HepG2 (cell line): ENCODE results near the gene DDR2. TPM values are rescaled to one million over a fixed set of nuclear protein-coding genes. Genes with fewer than 3 reads are reported as not detected.

Experiments
- ATF3 ChIP-seq: sonication (generic); formaldehyde crosslinking; IDR thresholded peaks from 2 replicates; pipeline ENCODE4 v1.4.0; 2020; ENCODE audit warnings: missing genetic modification reagents
- FOSL1 ChIP-seq: sonication (generic); formaldehyde crosslinking; IDR thresholded peaks from 2 replicates; pipeline ENCODE4 v1.9.0; 2021; ENCODE audit warnings: missing genetic modification reagents, borderline replicate concordance
- FOXJ3 ChIP-seq: sonication (generic); formaldehyde crosslinking; IDR thresholded peaks from 2 replicates; pipeline ENCODE4 v1.4.0; 2020; ENCODE audit warnings: missing genetic modification reagents, mild to moderate bottlenecking, borderline replicate concordance
- FOXP1 ChIP-seq, 2 experiments: fragments of 450-650 bp in 1 of 2; IDR thresholded peaks; 2 replicates each; pipeline ENCODE4 v1.6.1; 2017 to 2018; ENCODE audit warnings: antibody characterized with exemption in 1 of 2
- HDAC2 ChIP-seq: sonication (generic); formaldehyde crosslinking; IDR thresholded peaks from 2 replicates; pipeline ENCODE4 v1.4.0; 2020; ENCODE audit warnings: missing genetic modification reagents
- HIVEP1 ChIP-seq: sonication (generic); formaldehyde crosslinking; IDR thresholded peaks from 2 replicates; pipeline ENCODE4 v1.4.0; 2020; ENCODE audit warnings: mild to moderate bottlenecking, missing genetic modification reagents
- HNF4G ChIP-seq, 2 experiments: sonication (generic) in 1 of 2; formaldehyde crosslinking in 1 of 2; IDR thresholded peaks; 2 replicates each; pipeline versions ENCODE4 v1.4.0 to v1.6.1; 2011 to 2020; ENCODE audit warnings: borderline replicate concordance in 2 of 2, low read depth in 2 of 2, mild to moderate bottlenecking in 2 of 2, low read length in 1 of 2, missing genetic modification reagents in 1 of 2, moderate library complexity in 1 of 2
- KLF16 ChIP-seq, 2 experiments: sonication (generic) in 1 of 2; formaldehyde crosslinking in 1 of 2; IDR thresholded peaks; 2 replicates each; pipeline versions ENCODE4 v1.6.1 to v1.8.0; 2016 to 2023; ENCODE audit warnings: missing genetic modification reagents in 2 of 2, missing compliant biosample characterization in 1 of 2
- MED1 ChIP-seq: sonication (generic); formaldehyde crosslinking; IDR thresholded peaks from 2 replicates; pipeline ENCODE4 v1.4.0; 2020; ENCODE audit warnings: missing genetic modification reagents
- MED13 ChIP-seq: sonication (generic); formaldehyde crosslinking; IDR thresholded peaks from 2 replicates; pipeline ENCODE4 v1.5.0; 2020; ENCODE audit warnings: missing genetic modification reagents
- NCOA2 ChIP-seq: sonication (generic); formaldehyde crosslinking; IDR thresholded peaks from 2 replicates; pipeline ENCODE4 v1.8.0; 2022; ENCODE audit warnings: inconsistent platforms
- NFE2L2 ChIP-seq: fragments of 150-350 bp; IDR thresholded peaks from 2 replicates; pipeline ENCODE4 v1.6.1; 2014; ENCODE audit warnings: low read length
- ONECUT2 ChIP-seq: sonication (generic); formaldehyde crosslinking; IDR thresholded peaks from 2 replicates; pipeline ENCODE4 v1.4.0; 2020; ENCODE audit warnings: missing genetic modification reagents
- PHF5A ChIP-seq: IDR thresholded peaks from one replicate; pipeline ENCODE4 v1.6.1; 2018; ENCODE audit warnings: low read depth, missing genetic modification reagents; ENCODE audit not compliant: unreplicated experiment
- SALL2 ChIP-seq: sonication (generic); formaldehyde crosslinking; IDR thresholded peaks from 2 replicates; pipeline ENCODE4 v1.8.1; 2023; ENCODE audit warnings: mild to moderate bottlenecking, missing genetic modification reagents, inconsistent platforms
- TAF15 ChIP-seq: fragments of 200-400 bp; formaldehyde crosslinking; IDR thresholded peaks from one replicate; pipeline ENCODE4 v1.6.1; 2018; ENCODE audit warnings: mild to moderate bottlenecking, low read depth, low read length; ENCODE audit not compliant: poor library complexity, severe bottlenecking
- TEF ChIP-seq: sonication (generic); formaldehyde crosslinking; IDR thresholded peaks from 2 replicates; pipeline ENCODE4 v1.5.0; 2020; ENCODE audit warnings: missing genetic modification reagents
- XRCC5 ChIP-seq: fragments of 200-400 bp; formaldehyde crosslinking; optimal IDR thresholded peaks from 2 replicates; pipeline ENCODE3; 2017; ENCODE audit warnings: mild to moderate bottlenecking, low read length
- ZFP91 ChIP-seq: sonication (generic); formaldehyde crosslinking; IDR thresholded peaks from 2 replicates; pipeline ENCODE4 v1.9.0; 2022; ENCODE audit warnings: missing genetic modification reagents, mild to moderate bottlenecking, borderline replicate concordance
- ZMYM4 ChIP-seq: sonication (generic); formaldehyde crosslinking; IDR thresholded peaks from 2 replicates; pipeline ENCODE4 v1.8.1; 2023; ENCODE audit warnings: mild to moderate bottlenecking, missing genetic modification reagents
- ZNF235 ChIP-seq: sonication (generic); formaldehyde crosslinking; IDR thresholded peaks from 2 replicates; pipeline ENCODE4 v1.8.1; 2023; ENCODE audit warnings: mild to moderate bottlenecking, missing genetic modification reagents, borderline replicate concordance
- ZNF326 ChIP-seq: sonication (generic); formaldehyde crosslinking; IDR thresholded peaks from 2 replicates; pipeline ENCODE4 v1.4.0; 2020; ENCODE audit warnings: missing genetic modification reagents, borderline replicate concordance
- ZNF614 ChIP-seq: IDR thresholded peaks from 2 replicates; pipeline ENCODE4 v1.6.1; 2018; ENCODE audit warnings: missing biosample characterization, missing genetic modification reagents, inconsistent platforms, borderline replicate concordance
- polyA plus RNA-seq, 8 experiments: library from polyadenylated mRNA; depleted of rRNA in 3 of 8; stranded (reverse) in 7 of 8; unstranded in 1 of 8; fragments of >200 nt; fragmentation: Illumina TruSeq in 4 of 8; extraction: Trizol in 4 of 8; gene quantifications; 2 replicates each; pipeline versions ENCODE4 v1.2.1 to v1.2.3, GENCODE V29; 2011 to 2016; ENCODE audit warnings: low read depth in 4 of 8, missing spikeins in 1 of 8, mixed read lengths in 1 of 8; ENCODE audit not compliant: insufficient read depth in 1 of 8
- total RNA-seq, 5 experiments: library from RNA; depleted of rRNA; stranded (reverse); fragments of >200 nt; fragmentation: Illumina TruSeq; extraction: Trizol; gene quantifications; 2 replicates each; pipeline ENCODE4 v1.2.3, GENCODE V29; 2016; ENCODE audit warnings: low read depth in 1 of 5
- TF ChIP-seq, protein P1 (sequence below): sonication (generic); formaldehyde crosslinking; IDR thresholded peaks from 2 replicates; pipeline ENCODE4 v1.4.0; 2020; ENCODE audit warnings: missing genetic modification reagents
- TF ChIP-seq, protein P2 (sequence below): IDR thresholded peaks from 2 replicates; pipeline ENCODE4 v1.6.1; 2012; ENCODE audit warnings: low read depth, low read length, improper control_type of control experiment

The DDR2 gene
- total and polyA plus RNA-seq, 2 of the 13 experiments (the other 11 are each of a cell fraction or from before 2014, with no cell fraction given), result 0.36 to 0.38 TPM

DNA sequence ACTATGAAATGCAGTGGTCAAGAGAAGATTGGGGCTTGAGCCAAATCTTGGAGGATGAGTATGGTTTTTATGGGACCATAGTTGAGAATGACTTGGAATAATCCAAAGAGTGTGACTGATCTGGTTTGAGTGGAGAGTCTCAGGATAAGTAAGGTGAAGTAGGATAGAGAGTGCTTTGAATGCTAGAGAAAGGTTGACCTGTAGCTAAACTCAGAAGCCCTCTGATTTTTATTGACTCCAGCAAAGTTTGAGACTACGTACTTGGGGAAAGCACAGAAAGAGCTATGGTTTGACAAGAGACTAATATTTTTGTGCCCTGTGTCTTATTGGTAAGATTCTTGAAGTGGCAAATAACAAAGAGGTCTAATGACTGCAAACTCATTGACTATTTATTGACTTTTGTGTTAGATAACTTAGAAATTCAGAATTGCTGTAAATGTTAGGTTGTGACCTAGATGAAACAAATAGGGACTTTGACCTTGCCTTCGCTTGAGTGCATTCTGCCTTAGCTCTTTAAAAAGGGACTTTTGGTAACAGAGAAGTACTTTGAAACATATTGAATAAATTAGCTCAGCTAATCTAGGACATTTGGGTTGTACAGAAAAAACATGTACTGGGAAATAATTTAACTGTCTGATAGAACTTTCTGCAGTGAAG, 35.6 kb upstream of the DDR2 start (continued):
- TF ChIP-seq ATF3 (CRISPR knock-in tag) (no peak), ZNF326 (CRISPR knock-in tag) (no peak), ONECUT2 (CRISPR knock-in tag) (peak; percentile 72; the same call in 1 of the 2 replicates), KLF16 (CRISPR knock-in tag; IDR thresholded peaks at IDR 0.05) (no peak), FOXP1 (IDR thresholded peaks at IDR 0.05) (no peak), FOXP1 (CRISPR knock-in tag; IDR thresholded peaks at IDR 0.05) (peak; percentile 47; the same call in 1 of the 2 replicates), FOSL1 (CRISPR knock-in tag) (no peak), SALL2 (no peak), HIVEP1 (CRISPR knock-in tag) (no peak), HDAC2 (CRISPR knock-in tag) (peak; percentile 53), NFE2L2 (no peak), HNF4G (IDR thresholded peaks at IDR 0.05; ENCODE audit: borderline replicate concordance, low read depth, low read length) (peak; percentile 72), HNF4G (CRISPR knock-in tag; IDR thresholded peaks at IDR 0.05; ENCODE audit: borderline replicate concordance, low read depth) (no peak; the same call in 1 of the 2 replicates), MED1 (CRISPR knock-in tag) (peak; percentile 62), FOXJ3 (peak; percentile 84; the same call in 1 of the 2 replicates), ZMYM4 (CRISPR knock-in tag) (peak; percentile 27; the same call in 1 of the 2 replicates), ZNF614 (CRISPR knock-in tag) (0 out of 2 replicates have a peak, but pooled peaks have one; percentile 23), PHF5A (CRISPR knock-in tag) (no peak), XRCC5 (no peak), MED13 (CRISPR knock-in tag) (no peak), TEF (CRISPR knock-in tag) (peak; percentile 45; the same call in 1 of the 2 replicates), NCOA2 (CRISPR knock-in tag) (peak; percentile 74), ZFP91 (CRISPR knock-in tag) (no peak), TAF15 (no peak), ZNF235 (no peak)
- TF ChIP-seq, protein P1, sequence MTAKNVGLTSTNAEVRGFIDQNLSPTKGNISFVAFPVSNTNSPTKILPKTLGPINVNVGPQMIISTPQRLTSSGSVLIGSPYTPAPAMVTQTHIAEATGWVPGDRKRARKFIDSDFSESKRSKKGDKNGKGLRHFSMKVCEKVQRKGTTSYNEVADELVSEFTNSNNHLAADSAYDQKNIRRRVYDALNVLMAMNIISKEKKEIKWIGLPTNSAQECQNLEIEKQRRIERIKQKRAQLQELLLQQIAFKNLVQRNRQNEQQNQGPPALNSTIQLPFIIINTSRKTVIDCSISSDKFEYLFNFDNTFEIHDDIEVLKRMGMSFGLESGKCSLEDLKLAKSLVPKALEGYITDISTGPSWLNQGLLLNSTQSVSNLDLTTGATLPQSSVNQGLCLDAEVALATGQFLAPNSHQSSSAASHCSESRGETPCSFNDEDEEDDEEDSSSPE (CRISPR knock-in tag), result no peak
- TF ChIP-seq, protein P2, sequence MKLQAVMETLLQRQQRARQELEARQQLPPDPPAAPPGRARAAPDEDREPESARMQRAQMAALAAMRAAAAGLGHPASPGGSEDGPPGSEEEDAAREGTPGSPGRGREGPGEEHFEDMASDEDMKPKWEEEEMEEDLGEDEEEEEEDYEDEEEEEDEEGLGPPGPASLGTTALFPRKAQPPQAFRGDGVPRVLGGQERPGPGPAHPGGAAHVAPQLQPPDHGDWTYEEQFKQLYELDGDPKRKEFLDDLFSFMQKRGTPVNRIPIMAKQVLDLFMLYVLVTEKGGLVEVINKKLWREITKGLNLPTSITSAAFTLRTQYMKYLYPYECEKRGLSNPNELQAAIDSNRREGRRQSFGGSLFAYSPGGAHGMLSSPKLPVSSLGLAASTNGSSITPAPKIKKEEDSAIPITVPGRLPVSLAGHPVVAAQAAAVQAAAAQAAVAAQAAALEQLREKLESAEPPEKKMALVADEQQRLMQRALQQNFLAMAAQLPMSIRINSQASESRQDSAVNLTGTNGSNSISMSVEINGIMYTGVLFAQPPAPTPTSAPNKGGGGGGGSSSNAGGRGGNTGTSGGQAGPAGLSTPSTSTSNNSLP, result peak; percentile 89
